ENCODE measurements around the gene ESRRG.

The ESRRG gene

DNA sequence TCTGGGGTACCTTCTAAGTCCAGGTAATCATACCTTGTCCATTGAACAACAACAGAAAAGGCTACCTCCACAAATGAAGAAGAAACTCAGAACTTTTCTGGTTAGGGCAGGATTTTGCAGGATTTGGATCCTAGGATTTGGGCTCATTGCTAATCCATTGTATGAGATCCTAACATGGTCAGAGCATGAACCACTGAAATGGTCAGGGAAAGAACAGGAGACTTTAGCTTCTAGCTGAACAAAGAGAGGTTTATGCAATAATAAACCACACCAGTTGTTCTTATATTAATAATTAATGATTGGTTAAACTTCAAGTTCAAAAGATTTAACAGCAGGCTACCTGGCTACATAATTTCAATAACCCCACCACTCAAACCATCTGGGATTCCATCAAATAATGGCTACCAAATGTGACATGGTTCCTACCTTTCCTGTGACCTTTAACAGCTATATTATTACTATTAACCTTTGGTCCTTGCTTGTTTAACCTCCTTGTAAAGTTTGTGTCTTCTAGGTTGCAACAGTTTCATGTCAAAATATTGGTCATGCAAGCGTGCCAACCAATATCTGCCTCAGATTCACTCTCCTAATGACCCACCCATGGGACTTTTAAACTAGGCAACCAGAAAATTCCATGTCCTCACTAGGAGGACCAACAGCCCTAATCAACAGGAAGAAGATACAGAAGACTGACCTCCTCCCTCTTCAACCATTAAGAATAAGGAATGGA is 239.4 kb downstream of the ESRRG start:
- TF ChIP-seq, protein P1, sequence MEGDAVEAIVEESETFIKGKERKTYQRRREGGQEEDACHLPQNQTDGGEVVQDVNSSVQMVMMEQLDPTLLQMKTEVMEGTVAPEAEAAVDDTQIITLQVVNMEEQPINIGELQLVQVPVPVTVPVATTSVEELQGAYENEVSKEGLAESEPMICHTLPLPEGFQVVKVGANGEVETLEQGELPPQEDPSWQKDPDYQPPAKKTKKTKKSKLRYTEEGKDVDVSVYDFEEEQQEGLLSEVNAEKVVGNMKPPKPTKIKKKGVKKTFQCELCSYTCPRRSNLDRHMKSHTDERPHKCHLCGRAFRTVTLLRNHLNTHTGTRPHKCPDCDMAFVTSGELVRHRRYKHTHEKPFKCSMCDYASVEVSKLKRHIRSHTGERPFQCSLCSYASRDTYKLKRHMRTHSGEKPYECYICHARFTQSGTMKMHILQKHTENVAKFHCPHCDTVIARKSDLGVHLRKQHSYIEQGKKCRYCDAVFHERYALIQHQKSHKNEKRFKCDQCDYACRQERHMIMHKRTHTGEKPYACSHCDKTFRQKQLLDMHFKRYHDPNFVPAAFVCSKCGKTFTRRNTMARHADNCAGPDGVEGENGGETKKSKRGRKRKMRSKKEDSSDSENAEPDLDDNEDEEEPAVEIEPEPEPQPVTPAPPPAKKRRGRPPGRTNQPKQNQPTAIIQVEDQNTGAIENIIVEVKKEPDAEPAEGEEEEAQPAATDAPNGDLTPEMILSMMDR (conservative IDR thresholded peaks at IDR 0.05; ENCODE audit: control insufficient read depth, insufficient read depth, low read depth, low read length): no peak
- no peak for DNase-seq (ENCODE audit: low read depth)
- no peak overlapping the region for H3K4me3 ChIP-seq (ENCODE audit: control insufficient read depth, low read depth, low read length)

DNA sequence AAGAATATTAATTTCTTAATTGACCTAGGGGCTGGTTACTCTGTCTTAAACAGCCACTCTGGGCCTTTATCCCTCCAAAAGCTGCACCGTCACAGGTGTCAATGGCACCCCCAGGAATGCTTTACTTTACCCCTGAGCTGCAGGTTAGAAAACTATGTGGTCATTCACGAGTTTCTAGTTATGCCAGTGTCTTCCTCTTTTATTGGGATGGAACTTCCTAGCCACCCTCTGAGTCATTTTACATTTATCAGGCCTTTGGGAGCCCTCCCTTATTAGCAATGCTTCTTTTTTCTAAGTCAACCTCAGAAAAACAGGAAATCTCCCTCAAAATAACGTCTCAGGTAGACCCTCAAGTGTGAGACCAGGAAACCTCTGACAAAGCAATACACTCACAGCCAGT is 240.6 kb downstream of the ESRRG start:
- DNase-seq (ENCODE audit: low read depth): no peak
- TF ChIP-seq, protein P1 (conservative IDR thresholded peaks at IDR 0.05; ENCODE audit: control insufficient read depth, insufficient read depth, low read depth, low read length): no peak

DNA sequence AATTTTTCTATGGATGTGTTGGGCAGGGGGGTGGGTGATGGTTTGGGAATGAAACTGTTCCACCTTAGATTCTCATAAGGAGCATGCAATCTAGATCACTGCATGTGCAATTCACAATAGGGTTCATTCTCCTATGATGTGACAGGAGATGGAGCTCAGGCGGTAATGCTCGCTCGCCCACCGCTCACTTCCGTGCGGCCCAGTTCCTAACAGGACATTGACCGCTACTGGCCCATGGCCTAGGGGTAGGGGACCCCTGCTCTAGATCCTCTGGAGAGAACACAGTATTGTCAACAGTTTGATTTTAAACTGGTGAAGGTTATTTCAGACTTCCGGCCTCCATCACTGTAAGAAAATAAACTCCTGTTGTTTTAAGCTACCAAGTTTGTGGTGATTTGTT is 245.0 kb downstream of the ESRRG start:
- no peak overlapping the region for H3K4me3 ChIP-seq (ENCODE audit: control insufficient read depth, low read depth, low read length)
- TF ChIP-seq, protein P1 (conservative IDR thresholded peaks at IDR 0.05; ENCODE audit: control insufficient read depth, insufficient read depth, low read depth, low read length): no peak
- DNase-seq (ENCODE audit: low read depth): no peak

More for the DNA sequence above, 240.6 kb downstream of the ESRRG start:
- H3K4me3 ChIP-seq (ENCODE audit: control insufficient read depth, low read depth, low read length): no peak overlapping the region

DNA sequence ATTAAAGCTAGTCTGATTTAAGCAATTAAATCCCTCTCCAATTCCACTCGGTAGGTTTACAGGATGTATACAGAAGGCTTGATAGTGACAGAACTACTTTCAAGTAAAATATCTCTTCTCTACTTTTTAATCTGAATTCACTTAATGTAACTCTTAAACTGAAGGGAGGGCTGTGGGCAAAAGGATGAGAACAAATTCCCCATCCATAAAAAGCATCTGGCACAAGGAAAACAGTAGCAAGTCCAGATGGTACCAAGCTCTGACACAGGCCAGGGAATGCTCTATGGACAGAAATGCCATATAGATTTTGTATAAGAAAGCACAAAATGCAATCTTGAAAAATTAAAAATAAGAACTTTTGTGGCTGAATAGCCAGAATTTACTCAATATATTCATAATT is 246.9 kb downstream of the ESRRG start:
- H3K4me3 ChIP-seq (ENCODE audit: control insufficient read depth, low read depth, low read length): no peak overlapping the region
- DNase-seq (ENCODE audit: low read depth): no peak
- TF ChIP-seq, protein P1 (conservative IDR thresholded peaks at IDR 0.05; ENCODE audit: control insufficient read depth, insufficient read depth, low read depth, low read length): no peak

DNA sequence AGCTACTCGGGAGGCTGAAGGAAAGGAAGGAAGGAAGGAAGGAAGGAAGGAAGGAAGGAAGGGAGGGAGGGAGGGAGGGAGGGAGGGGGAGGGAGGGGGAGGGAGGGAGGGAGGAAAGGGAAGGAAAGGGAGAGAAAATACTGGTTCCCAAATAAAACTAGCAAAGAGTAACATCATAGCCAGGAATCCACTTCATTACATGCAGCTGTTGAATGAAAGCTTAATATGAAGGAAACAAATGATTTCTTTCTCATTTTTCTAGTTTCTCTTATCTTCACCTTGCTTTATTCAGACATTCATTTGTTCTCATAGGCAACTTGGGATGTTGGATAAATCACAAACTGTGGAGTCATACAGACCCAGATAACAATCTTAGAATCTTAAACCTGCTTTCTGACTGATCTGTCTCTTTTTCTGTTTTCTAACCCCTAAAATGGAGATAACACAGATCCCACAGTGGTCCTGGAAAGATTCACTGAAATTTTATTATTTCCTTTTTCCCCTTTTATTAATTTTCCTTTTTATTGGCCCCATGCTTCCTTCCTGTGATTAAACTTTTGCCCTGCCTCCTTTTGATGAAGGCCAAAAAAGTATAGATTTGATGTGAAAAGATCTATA is 247.5 kb downstream of the ESRRG start:
- DNase-seq (ENCODE audit: low read depth): no peak
- no peak overlapping the region for H3K4me3 ChIP-seq (ENCODE audit: control insufficient read depth, low read depth, low read length)

DNA sequence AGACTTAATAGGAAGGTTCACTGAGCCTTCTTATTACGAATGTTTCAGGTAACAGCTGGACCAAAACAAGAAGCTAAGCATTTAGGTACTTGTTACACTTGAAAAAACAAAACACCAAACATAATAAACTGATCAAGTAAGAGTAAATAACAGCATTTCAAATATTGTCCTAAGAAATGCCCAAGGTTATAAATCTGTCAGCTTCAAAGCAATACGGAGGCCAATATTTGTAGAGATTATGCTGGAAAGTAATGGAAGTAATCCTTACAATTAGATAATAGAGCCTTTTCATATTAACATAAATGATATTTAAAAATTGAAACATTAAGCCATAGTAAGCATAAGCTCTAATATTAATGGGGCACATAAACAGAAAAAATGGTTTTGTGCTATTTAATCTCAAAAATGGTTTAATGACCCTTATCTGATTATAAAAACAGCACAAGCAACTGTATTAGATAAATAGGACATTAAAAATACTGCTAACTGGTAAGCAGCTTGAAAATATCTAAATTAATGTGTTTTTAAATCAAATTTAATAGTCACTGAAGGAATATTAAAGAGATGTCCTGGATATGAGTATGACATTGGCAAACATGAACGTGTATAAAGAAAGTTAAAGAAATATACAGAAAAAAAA is 256.9 kb downstream of the ESRRG start:
- no peak for DNase-seq (ENCODE audit: low read depth)
- no peak overlapping the region for H3K4me3 ChIP-seq (ENCODE audit: control insufficient read depth, low read depth, low read length)
- TF ChIP-seq, protein P1 (conservative IDR thresholded peaks at IDR 0.05; ENCODE audit: control insufficient read depth, insufficient read depth, low read depth, low read length): no peak

More for the DNA sequence above, 247.5 kb downstream of the ESRRG start:
- TF ChIP-seq, protein P1 (conservative IDR thresholded peaks at IDR 0.05; ENCODE audit: control insufficient read depth, insufficient read depth, low read depth, low read length): no peak
